HCEC 1CT (cell line): ENCODE results near the gene DGCR8.

ENCODE experiments used
- DNase-seq: peaks from one replicate; pipeline ENCODE4 v3.0.0-alpha.2; 2017

Gene DGCR8

DNA sequence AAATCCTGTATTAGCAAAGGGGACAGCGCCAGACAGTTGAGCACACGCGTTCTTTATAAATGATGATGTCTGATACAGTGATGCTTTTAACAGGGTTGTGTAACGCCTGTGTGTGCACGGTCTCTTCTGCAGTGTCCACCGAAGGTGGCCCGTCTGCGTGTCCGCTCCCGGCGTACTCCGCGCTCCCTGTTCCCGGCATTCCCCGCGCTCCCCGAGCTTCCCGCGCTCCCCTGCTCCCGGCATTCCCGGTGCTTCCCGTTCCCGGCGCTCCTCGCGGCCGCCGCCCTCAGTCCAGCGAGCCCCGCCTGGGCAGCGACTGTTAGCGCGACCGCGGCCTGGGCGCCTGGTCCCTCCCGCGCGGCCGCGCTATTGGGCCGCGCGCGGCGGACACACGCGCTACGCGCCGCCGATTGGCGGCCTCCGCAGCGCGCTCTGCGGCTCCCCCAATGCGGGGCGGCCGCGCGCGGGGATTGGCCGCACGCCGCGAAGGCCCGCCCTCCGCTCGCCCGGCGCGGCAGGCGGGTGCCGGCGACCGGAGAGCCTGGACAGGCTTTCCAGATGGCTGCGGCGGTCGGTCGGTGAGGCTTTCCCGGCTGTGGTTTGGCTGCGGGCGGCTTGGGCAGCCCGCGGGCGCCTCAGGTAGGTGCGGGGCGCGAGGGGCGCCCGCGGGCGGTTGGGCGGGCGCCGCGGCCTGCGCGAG lies at the start of gene DGCR8:
TSS of gene DGCR8 (plus strand) at position 497 of the 700 bp plus-strand sequence. CDS start 5,723 bp downstream, outside the sequence.
- DNase-seq: peak; percentile 96

- DNase-seq: no peak
Observed at GRCh38 chr22:20031732-20032406, 48.2 kb upstream of the DGCR8 start.

- DNase-seq: no peak
Observed at GRCh38 chr22:20032407-20032991, 47.5 kb upstream of the DGCR8 start.

DNA sequence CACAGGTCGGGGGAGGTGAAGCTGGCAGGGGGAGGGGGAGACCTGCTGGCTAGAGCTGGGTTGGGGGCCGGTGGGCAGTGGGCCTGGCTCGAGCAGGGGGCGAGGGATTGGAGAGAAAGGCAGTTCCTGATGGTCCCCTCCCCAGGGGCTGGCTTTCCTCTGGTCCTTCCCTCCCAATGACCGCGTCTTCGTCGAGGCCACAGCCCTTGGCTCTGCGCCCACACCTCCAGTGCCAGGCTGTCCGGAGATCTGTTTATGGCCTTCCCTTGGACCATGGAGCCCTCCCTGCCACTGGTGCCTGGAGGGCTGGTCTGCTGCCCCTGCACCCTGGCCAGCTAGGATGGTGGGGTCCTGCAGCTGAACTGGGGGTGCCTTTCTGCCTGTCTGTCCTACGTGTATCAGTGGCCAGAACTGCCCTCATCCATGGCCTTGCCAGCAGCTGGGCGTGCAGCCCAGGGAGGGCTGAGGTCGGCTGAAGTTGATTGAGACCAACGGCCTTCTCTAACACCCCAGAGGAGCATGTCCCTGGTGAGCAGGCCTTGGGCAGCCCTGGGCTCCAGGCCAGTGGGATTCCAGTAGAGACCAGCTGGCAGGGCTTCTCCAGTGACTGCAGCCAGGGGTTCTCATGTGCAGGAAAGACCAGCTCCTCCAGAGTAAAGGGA lies 46.9 kb upstream of the DGCR8 start:
- no peak for DNase-seq

DNA sequence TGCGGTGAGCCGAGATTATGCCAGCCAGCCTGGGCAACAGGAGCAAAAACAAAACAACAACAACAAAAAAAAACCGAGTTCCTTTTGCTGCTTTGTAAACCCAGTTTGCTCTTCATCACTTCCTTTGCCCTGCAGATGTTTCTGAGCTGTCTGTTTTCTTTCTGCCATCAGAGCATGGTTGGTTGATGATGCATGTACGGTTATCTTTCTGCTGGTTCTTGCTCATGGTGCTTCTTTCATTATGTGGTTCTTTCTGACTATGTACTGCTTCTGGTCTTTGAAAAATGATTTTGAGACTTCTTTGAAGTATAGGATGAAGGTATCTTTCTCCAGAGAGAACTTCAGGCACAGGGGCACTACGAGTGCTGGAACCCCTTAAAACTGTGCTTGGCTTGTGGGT lies 45.9 kb upstream of the DGCR8 start:
- no peak for DNase-seq

DNA sequence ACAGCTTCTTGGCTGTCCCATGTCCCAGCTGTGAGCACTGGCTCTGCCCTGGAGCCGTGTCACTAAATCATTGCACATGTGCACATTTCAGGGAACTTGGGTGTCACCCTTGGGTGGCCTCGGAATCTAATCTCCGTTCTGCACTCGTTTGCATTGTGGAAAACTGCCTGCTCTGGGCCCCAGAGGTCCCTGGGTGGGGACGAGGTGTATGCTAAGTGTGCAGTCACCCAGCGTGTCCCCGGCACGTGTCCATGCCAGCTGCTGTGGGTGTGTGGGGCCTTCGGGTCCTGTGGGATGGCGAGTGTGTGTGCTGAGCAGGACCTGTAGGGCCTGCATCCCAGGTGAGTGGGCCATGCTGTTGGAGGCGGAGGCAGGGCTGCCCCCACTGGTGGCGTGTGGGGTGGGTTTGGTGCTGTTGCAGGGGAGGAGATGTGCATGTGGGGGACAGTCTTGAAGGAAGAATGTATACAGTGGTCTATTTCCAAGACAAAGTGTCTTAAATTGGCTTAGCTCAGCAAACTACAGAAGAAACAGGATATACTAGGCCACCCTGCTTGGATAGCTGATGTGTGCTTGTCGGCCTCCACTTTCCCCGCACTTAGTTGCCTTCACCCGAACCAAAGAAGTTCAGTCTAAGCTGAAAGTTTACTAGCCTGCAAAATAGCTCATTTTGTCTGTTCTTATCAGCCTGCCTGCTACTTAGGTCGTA lies 44.5 kb upstream of the DGCR8 start:
- no peak for DNase-seq

GRCh38 chr22:20036084-20036482 lies 44.0 kb upstream of the DGCR8 start:
- DNase-seq: no peak

DNA sequence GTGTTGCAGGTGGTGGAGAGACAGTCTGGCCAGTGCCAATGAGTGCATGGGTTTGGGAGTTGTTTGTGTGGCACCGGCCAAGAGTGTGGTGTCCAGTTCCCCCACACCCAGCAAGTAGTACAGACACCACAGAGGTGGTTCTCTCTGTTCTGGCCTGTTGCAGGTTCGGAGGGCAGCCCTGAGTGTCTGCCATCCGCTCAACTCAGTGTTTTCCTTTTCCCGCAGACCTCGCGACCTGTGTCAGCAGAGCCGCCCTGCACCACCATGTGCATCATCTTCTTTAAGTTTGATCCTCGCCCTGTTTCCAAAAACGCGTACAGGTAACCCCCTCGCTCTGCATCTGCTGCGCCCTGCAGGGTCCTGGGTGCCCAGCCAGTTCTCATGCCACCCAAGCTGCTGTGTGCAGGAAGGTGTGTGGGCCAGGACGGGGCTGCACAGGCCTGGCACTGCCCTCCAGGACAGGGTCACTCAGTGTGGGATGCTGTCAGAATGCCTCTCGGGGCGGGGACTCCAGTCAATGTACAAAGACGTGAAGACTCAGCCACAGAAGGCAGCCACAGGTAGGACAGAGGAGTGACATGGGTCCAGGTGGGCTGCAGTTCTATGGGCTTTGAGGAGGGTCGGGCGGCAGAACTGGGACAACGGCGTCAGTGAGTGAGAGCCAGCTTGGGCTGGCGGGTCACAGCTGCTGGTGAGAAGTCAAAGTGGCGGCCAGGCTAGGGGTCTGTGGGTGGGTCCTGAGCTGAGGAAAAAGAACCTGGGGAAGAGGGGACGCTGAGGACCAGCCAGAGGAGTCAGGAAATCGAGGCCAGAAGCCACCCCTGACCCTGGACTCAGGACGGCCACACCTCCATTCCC lies 43.3 kb upstream of the DGCR8 start:
- DNase-seq: no peak

DNA sequence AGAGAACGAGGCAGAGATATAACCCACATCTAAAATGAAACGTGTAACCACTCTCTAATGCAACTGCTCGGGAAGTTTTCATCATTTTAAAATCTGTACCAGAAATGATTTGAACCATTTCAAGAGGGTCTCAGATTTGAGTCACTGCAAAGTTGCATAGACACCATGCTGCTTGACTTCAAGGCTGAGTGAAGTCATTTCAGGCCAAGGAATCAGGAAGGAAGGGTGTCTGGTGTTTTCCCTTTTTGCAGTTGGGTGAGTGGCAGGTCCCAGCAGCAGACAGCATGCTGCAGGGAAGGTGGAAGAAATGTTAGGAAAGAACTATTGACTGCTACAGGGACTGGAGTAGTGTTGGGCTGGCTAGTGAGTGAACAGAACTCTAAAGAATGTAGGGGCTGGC lies 42.6 kb upstream of the DGCR8 start:
- DNase-seq: no peak

- DNase-seq: no peak
Observed at GRCh38 chr22:20038574-20038973, 41.5 kb upstream of the DGCR8 start.

DNA sequence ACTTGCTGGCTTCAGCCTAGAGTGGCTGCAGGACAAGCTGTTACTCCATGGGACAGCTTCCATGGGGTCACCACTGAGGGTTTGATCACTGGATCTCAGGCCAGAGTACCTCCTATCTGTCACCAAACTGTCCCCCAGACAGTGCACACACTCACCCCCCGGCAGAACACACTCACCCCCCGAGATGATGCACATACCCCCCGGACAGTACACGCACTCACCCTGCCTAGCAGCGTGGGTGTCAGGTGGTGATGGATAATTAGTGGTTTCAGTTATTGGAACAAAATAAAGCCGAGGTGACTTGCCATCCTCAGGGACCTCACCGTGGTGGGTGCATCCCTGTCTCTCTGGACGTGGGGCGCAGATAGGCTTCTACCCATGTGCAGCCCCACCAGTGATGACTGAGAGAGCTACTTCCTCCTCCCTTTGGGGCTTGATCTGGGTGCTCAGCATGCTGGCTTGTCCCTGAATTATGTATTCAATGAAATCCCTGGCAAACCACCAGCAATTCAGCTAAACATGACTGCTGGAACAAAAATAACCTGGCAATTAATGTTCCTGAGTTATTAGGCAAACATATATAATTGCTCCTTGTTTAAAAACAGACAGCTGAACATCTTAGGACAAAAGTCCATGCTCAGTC lies 40.2 kb upstream of the DGCR8 start:
- no peak for DNase-seq

GRCh38 chr22:20040327-20041200 lies 39.5 kb upstream of the DGCR8 start:
- DNase-seq: no peak

- no peak for DNase-seq
Observed at GRCh38 chr22:20043057-20043996, 36.7 kb upstream of the DGCR8 start.

DNA sequence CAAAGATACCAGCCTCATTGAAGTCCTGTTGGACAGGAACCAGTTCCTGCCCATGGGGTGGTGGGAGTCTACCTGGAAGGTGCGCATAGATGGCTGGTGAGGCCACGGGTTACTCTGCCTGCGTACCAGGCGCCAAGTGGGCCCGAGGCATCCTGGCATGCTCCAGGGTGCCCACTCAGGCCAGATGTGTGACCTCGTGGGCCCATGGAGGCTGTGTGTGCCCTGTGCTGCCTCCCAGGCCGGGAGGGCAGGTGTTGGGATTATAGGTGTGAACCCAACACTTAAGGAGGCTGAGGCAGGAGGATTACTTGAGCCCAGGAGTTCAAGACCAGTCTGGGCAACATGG lies 36.1 kb upstream of the DGCR8 start:
- DNase-seq: no peak

DNA sequence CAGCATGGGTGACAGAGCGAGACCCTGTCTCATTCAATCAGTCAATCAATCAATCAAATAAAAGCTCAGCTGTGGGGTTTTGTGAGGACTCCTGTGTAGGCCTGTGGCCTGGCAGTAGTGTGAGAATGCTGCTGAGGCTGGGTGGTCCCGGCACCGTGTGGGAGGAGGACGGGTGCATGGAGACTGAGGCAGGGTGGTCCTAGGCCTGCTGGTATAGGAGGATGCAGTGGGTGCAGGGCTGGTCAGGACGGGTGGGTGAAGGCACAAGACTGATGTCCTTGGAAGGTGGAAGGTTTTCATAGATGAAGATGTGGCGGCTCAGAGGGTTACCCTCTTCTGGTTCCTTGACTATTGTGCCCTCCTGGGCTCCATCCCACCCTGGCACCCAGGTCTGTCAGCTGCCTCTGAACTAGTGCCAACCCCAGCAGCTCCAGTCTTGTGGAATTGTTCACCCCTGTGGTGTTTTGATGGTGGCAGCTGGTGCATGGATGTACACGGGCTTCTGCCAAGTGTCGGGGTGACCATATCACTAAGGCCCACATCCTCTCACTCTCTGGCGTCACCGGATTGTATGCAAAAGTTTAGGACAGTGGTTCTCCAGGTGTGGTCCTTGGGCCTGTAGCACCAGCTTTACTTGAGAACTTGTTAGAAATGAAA lies 35.4 kb upstream of the DGCR8 start:
- DNase-seq: no peak

- no peak for DNase-seq
Observed at GRCh38 chr22:20046730-20047129, 33.3 kb upstream of the DGCR8 start.

- DNase-seq: no peak
Observed at GRCh38 chr22:20051927-20052308, 28.1 kb upstream of the DGCR8 start.

DNA sequence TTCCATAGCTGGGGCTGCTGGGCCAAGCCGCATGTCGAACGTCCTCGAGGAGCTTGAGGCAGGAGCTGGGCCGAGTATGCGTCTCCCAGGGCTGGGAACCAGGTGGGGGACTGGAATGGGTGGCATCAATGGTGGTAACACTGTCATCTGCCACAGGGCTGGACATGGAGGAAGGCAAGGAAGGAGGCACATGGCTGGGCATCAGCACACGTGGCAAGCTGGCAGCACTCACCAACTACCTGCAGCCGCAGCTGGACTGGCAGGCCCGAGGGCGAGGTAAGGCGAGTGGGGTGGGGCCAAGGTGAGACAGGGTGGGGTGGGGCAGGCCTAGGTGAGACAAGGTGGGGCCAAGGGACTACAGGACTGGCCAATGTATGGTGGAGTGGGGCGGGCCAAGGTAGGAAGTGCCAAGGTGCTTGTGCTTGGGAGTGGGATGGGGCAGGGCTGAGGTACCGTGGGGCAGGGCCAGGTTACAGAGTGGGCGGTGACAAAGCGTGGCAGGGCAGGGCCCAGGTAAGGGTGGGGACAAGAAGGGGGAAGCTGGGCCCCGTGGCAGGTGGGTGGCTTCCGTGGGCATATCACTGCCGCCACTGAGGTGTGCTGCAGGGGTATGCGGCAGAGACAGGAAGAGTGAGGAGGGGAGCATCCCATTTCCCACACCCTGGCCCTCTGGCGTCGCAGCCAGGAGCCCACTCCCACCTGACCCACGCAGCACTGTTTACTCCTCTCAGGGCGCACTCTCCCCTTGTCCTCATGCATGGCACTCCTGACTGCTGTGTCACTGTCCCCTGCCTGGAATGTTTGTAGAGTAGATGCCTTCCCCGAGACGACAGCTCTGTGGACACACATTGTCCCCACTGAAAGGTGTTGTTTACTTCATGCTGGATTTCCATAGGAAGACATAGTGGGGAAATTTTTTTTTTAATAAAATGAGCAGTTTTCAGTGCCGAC lies 27.5 kb upstream of the DGCR8 start:
- DNase-seq: no peak
